GM12864 (cell line): ENCODE results near the gene PTPRM.

ENCODE experiments used
- DNase-seq: peaks from one replicate; pipeline ENCODE4 v3.0.0-alpha.2; 2011; ENCODE audit warnings: low read depth
- H3K4me3 ChIP-seq: 2 replicates; pipeline ENCODE4 v1.5.1; 2011; ENCODE audit warnings: mild to moderate bottlenecking, low read depth, low read length, control low read depth
- CTCF ChIP-seq: IDR thresholded peaks from 2 replicates; pipeline ENCODE4 v1.5.1; 2011; ENCODE audit warnings: low read depth, mild to moderate bottlenecking, moderate library complexity, low read length, control low read depth, inconsistent platforms; ENCODE audit errors: missing control alignments

The PTPRM gene

GRCh38 chr18:8065773-8066172 is 498.7 kb downstream of the PTPRM start:
- H3K4me3 ChIP-seq, result no peak overlapping the region
- DNase-seq, result no peak
- TF ChIP-seq CTCF, result no peak

- TF ChIP-seq CTCF, result no peak
- H3K4me3 ChIP-seq, result no peak overlapping the region
- DNase-seq, result no peak
Measured at GRCh38 chr18:8069708-8070107, 502.6 kb downstream of the PTPRM start.

- DNase-seq, result no peak
- H3K4me3 ChIP-seq, result no peak overlapping the region
- TF ChIP-seq CTCF, result no peak
Measured at GRCh38 chr18:8073167-8073566, 506.1 kb downstream of the PTPRM start.

GRCh38 chr18:8080092-8080491 is 513.0 kb downstream of the PTPRM start:
- no peak for DNase-seq
- TF ChIP-seq CTCF, result no peak
- no peak overlapping the region for H3K4me3 ChIP-seq

GRCh38 chr18:8081267-8081666 is 514.2 kb downstream of the PTPRM start:
- no peak overlapping the region for H3K4me3 ChIP-seq
- TF ChIP-seq CTCF, result no peak
- no peak for DNase-seq

GRCh38 chr18:8081872-8082553 is 514.9 kb downstream of the PTPRM start:
- DNase-seq, result no peak
- no peak overlapping the region for H3K4me3 ChIP-seq
- no peak for TF ChIP-seq CTCF

- DNase-seq, result no peak
- peak; percentile 38 for TF ChIP-seq CTCF
- H3K4me3 ChIP-seq, result no peak overlapping the region
Measured at GRCh38 chr18:8084160-8084559, 517.0 kb downstream of the PTPRM start.
